ENCODE data around the gene TNFSF10.
"Not testable (repeated sequence)": the region's sequence is repeated elsewhere in the genome, so short reads cannot be mapped to it uniquely, and the experiment has no call there.

The TNFSF10 gene

DNA sequence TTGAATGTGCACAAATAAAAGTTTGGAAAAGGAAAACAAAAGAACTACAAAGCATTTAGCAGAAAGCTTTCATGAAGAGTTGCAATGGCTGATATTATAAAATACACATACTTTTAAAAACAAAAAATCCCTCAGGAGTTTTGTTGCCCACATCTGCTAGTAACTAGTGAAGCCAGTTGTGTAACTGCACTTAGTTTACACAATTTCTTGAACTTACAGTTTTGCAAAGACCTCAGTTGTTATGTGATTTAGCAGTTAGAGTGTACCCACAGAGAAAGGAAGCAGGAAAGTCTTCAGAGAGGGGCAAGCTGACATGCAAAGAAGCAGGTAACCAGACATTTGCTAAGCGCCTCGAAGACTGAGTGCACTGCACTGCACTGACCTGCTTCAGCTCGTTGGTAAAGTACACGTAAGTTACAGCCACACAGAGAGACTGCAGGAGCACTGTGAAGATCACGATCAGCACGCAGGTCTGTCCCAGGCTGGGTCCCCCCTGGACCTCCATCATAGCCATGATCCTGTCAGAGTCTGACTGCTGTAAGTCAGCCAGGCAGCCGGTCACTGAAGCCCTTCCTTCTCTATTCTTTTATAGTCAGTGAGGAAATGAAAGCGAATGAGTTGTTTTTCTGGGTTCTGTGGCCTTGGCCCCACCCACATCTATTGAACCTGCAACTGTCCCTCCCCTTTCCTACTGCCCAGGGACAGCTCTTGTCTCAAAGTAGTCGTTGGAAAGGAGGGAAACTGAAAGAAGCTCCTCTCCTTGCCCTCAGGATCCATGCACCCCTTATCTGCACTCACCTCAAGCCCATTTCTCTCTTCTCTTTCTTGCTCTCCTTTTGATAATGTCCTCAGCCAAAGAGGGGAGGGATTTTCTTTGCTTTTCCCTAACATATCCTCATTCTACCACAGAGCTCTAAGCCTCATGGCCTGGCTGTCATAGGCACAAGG is at the start of gene TNFSF10:
Gene TNFSF10 (minus strand): TSS at position 560 of the 948 bp plus-strand sequence. CDS start 46 bp downstream, at position 514.
- DNase-seq, result peak; percentile 26

DNA sequence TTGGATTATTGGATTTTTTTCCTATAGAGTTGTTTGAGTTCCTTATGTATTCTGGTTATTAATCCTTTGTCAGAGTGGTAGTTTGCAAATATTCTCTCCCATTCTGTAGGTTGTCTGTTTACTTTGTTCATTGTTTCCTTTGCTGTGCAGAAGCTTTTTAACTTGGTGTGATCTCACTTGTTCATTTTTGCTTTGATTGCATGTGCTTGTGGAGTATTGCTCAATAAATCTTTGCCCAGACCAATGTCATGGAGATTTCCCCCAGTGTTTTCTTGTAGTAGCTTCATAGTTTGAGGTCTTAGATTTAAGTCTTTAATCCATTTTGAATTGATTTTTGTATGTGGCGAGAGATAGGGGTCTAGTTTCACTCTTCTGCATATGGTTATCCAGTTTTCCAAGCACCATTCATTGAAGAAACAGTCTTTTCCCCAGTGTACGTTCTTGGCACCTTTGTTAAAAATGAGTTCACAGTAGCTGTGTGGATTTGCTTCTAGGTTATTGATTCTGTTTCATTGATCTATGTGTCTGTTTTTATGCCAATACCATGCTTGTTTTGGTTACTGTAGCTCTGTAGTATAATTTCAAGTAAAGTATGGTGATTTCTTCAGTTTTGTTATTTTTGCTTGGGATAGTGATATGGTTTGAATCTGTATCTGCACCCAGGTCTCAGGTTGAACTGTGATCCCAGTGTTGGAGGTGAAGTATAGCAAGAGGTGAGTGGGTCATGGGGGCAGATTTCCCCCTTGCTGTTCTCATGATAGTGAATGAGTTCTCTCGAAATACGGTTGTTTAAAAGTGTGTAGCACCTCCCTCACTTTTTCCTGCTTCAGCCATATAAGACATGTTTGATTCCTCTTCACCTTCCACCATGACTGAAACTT is 46.1 kb upstream of the TNFSF10 start:
- DNase-seq, result no peak

DNA sequence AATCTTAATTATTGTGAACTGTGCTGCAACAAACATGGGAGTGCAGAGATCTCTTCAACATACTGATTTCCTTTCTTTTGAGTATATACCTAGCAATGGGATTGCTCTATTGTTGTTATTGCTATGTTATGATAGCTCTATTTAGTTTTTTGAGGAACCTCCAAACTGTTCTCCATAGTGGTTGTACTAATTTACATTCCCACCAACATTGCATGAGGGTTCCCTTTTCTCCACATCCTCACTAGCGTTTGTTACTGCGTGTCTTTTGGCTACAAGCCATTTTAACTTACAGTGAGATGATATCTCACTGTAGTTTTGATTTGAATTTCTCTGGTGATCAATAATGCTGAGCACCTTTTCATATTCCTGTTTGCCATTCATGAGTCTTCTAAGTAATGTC is 45.5 kb upstream of the TNFSF10 start:
- no peak for DNase-seq

DNA sequence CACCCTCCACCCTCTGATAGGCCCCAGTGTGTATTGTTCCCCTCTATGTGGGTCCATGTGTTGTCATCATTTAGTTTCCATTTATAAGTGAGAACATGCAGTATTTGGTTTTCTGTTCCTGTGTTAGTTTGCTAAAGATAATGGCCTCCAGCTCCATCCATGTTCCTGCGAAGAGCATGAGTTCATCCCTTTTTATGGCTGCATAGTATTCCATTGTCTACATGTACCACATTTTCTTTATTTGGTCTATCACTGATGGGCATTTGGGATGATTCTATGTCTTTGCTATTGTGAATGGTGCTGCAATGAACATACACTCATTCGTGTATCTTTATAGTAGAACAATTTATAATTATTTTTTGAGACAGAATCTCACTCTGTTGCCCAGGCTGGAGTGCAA is 43.6 kb upstream of the TNFSF10 start:
- not testable (repeated sequence) for DNase-seq

DNA sequence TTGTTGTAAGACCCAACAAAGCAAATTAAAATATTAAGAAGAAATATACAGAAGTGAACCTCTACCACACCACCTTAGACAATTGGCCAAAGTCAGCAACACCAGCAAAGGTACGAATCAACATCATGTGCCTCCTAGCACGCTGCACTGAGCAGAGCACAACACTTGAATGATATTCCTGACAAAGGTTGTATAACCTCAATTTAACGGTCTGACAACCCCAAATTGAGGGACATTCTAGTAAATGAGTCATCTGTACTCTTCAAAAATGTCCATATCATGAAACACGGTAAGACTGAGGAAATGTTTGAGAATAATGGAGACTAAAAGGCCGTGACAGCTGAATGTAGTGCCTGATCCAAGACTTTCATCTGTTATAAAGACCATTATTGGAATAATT is 41.3 kb upstream of the TNFSF10 start:
- no peak for DNase-seq

DNA sequence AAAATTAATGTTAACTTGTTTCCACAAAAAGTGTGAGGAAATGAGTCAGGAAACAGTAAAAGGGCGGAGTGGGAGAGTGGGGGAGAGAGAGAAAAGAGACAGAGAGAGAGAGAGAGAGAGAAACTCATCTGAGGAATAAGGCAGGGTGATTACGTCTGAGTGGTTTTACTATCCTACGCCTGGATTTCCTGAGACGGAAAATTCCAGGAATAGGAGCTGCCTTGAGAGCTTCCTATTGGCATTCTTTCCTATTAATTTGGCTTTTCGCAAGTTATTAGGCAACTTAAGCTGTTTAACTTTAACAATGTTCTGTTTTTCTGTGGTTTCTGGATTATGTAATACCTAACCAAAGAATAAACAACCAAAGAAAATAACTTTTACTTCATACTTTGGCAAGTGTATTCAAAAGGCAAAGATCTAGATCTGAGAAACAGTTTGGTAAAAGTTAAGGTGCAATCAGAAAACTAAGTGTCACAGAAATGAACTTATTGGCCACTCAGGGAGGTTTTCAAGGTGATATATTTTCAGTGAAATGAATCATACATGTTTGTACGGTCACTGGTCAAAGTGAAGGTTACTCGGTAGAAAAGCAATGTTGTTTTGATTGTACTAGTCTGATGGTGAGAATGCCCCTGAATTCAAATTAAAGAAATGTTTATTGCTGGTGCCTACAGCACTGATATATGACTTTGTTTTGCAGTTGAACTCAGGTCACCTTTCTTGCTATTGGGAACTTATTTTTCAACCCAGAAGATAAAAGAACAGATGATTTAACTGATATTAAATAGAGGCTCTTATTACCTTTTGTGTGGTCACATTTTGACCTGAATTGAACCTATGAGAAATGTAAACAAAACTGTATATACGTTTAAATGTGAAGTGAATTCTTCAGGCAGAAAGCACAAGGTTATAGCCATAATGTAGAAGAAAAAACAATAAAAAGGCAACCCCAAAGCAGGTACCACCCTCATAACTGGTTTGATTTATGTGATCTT is 39.9 kb upstream of the TNFSF10 start:
- DNase-seq, result no peak

DNA sequence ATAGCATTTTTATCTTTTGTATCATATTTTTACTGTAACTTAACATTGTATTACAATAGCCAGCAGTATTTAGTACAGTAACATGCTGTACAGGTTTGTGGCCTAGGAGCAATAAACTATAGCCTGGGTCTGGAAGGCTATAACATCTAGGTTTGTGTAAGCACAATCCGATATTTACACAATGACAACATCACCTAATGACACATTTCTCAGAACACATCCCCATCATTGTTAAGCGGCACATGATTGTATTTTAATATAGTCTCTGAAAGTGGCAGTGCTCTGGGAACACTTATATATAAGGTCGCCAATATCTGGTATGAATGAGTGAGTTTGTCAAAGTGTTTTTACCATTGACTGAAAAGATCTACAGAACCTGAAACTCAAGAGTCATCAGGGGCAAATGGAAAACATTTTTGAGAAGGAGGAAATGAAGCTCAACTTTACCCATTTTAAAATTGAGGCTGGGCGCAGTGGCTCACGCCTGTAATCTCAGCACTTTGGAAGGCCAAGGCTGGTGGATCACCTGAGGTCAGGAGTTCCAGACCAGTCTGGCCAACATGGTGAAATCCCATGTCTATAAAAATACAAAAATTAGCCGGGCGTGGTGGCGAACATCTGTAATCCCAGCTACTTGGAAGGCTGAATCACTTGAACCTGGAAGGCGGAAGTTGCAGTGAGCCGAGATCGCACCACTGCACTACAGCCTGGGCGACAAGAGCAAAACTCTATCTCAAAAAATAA is 38.8 kb upstream of the TNFSF10 start:
- DNase-seq, result peak; percentile 22

DNA sequence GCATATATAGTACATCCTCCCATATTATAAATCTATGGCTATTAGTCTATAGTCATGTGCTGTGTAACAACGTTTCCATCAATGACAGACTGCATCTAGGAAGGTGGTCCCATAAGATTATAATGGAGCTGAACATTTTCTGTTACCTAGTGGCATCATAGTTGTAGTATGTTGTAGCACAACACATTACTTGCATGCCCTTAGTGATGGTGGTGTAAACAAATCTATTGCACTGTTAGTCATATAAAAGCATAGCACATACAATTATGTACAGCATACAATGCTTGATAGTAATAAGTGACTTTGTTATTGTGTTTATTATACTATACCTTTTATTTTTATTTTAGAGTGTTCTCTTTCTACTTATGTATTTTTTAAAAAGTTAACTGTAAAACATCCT is 37.4 kb upstream of the TNFSF10 start:
- DNase-seq, result no peak

DNA sequence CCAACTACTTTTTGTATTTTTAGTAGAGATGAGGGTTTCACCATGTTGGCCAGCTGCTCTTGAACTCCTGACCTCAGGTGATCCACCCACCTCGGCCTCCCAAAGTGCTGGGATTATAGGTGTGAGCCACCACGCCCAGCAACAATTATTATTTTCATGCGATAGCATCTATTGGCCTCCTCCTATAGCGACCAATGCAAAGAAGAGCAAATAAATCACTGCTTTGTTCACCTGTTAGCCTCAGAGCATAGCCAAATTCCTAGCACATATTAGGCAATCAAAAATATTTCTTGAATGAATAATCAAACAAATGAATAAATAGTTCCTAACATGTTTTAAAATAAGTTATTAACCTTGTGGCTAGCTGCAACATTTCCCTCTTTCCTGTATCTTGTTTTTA is 36.8 kb upstream of the TNFSF10 start:
- no peak for DNase-seq

DNA sequence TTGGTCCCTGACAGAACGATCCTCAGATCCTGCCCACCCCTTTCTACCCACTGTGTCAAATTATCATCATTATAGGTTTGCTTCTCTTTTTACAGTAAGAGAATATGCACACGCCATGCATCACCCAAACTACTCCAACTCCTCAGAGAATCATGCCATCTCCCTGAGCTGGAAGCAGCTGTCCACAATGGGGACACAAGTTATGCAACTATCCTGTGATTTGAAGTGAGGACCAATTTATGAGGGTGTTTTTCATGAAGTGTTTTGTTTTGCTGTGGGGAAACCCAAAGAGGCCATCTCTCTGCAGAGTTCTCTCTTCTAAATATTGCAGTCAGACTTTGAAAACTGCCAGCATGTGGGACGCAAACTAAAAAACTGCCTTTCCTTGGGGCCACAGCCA is 35.8 kb upstream of the TNFSF10 start:
- DNase-seq, result no peak

DNA sequence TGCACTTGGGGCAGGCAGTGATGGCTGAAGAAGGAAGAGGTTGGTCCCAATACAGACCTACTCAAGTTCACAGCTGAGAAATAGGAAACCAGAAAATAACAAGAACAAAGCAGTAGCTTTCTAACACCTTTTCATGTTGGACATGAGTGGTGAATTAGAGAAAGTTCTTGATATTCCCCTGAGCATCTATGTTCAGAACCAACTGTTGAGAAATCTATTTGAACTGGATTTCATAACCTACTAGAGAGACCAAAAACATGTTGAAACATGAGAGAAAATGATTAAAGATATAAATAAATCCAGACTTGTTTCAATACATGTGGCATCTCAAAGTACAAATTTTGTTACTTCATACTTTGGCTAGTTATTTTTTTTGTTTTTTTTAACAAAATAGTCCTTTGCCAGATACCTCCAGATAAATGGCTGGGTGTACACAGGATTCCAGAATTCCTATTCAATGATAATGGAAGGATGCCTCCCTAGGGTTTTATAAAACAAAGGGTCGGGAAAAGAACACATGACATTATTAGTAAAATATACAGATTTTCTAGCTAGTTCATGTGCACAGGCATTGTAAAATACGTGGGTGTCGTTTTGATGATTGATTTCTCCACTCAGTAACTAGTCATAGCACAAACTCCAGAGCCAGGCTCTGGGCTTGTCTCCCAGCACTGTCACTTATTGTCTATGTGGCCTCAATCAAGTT is 34.4 kb upstream of the TNFSF10 start:
- no peak for DNase-seq

DNA sequence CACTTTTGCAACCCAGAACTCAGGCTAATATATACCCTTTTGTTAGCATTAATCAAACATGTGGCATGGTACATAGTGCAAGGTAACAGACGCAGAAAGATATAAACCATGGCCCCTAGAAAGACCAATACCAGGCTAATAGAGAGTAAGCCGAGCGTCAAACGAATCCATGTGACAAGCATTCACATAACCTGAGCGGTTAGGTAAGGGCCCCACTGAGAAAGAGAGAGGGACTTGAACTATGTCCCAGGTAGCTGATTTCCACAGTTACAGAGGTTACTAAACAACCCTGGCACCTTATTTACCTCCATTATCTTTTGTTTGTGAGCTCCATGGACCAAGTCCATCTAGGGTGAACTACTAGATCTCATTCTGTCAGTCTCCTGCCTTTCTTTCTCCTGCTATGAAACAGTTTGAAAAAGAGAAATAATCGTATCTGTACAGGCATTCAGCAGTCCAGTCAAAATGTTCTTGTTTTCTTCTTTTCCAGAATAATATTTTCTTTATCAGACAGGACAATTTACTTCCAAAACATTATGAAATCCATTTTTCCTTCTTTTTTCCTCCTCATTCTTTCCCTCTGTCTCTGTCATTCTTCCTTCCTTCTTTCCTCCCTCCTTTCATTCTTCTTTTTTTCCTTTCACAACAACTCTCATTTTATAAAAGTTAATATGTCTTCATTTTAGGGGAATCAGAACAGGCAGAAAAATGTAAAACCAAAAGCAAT is 30.5 kb upstream of the TNFSF10 start:
- no peak for DNase-seq

DNA sequence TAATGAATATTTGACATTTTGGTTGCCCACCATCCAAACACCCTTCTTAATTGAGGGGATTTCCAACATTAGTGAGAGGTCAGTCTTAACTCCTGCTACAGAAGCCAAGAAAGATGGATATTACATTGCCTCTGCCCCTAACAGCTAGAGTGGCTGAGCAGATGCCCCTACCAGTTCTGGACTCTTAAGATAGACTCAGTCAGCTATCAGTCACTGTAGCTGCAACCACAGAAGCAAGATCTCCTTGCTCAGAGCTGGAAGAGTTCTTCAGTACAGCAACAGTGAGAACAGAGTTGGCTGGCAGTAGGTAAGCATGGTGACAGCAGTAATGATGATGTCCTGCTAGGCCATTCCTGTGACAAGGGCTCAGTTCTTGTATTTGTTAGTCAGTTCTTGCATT is 29.4 kb upstream of the TNFSF10 start:
- DNase-seq, result no peak

DNA sequence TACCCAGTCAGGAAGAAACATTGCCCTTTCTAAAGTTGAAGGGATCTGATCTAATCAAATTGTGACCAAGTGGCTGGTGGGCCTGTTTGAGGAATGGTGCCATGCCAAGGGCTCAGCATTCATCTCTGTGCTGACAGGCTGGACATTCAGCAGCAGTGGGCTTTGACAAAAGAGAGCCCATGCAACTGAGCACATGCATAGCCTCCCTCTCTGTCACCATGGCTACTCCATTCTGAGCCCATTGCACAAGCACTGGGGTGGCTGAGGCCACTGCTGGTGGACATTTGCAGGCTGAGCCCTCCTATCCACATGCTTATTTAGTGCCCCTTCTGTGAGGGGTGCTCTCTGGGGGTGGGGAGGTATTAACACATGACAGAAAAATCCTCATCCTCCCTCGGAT is 28.6 kb upstream of the TNFSF10 start:
- no peak for DNase-seq

DNA sequence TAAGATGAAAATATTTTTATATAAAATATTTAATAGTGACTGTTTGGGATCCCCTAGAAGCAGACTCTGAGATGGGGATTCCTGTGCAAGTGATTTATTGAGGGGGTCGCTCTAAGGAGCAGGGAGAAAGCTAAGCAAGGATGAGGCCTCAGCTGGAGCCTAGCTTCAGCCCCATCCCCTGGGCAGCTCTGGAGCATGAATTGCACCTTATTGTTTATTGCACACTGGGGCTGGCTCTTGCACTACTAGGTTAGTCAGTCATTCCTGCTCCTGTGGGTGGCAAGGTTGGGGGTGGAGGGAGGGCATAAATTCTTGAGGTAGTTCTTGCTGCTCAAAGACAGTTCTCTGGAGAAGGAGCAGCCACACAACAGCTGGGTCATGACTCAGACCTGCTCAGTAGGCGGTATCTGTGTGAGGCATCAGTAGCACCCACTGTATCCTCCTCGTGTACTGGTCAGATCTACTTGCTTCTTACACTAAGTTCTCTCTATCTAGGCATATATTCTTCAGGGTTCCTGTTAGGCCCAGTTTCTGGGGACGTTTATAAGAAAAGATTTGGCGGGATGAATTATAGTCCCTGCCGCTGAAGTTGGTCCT is 27.2 kb upstream of the TNFSF10 start:
- DNase-seq, result peak; percentile 61

DNA sequence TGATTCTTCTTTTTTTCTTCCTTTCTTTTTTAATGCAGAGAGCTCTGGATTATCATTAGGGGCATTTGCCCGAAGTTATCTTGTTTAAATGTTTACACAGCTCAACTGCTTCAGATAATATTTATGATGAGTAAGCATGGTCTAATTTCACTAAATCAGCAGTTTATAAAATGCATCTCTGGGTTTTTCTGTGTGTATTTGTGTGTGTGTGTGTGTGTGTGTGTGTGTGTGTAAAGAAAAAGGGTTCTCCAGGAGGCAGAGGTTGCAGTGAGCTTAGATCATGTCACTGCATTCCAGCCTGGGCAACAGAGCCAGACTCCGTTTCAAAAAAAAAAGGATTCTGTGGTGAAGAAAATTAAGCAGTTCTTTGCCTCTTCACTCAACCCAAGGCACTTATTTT is 25.9 kb upstream of the TNFSF10 start:
- no peak for DNase-seq

DNA sequence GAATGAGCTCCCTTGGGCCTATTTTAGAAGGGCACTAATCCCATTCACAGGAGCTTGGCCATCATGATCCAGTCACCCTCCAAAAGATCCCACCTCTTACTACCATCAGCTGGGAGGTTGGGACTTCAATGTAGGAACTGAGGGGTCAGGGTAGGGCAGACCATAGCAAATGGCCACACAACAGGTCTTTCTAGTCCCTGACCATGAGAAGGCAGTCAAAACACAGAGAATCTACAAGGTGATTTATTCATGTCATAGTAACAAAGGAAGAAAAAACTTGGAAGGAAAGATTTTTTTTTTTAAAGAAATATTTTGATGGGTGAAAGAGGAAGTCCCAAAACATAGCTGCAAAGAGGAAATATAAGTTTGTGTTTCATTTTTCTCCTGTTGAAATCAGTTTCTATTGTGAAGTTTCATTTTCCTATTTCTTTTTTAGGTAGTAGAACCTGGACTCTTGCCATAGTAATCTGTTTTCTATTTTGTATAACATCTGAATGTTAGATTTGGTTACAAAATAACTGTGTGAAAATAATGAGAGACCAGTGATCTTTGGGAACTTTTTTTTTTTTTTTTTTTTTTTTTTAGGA is 23.5 kb upstream of the TNFSF10 start:
- DNase-seq, result no peak

DNA sequence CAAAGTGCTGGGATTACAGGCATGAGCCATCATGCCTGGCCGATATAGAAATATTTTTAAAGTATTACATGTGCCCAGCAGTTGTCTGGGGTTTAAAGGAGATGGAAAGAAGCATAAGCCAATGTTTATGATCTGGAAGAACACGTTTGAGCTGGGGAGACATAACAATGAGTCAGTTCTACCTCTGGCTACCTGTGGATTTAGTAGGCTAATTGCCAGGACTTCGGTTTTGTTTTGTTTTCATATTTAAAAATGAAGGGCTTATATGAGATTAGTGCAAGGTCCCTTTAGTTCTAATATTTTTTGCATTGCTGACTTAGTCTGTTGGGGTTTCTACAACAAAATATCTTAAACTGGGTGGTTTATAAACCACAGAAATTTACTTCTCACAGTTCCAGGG is 22.9 kb upstream of the TNFSF10 start:
- no peak for DNase-seq

DNA sequence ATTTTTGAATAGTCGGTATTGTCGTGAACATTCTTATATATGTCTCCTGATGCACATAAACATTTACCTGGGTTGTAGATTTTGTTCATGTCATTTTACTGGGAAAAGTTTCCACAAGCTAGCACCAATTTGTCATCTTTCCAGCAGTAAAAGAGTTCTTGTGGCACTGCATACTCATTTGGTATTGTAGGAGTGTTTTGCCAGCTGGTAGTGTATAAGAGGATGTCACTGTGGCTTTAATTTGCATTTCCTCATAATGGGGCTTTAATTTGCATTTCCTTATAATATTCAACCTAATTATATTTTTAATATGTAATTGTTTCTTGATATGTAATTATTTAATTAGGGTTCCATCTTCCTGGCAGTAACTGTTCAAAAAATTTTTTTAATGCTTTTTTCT is 21.2 kb upstream of the TNFSF10 start:
- DNase-seq, result no peak

DNA sequence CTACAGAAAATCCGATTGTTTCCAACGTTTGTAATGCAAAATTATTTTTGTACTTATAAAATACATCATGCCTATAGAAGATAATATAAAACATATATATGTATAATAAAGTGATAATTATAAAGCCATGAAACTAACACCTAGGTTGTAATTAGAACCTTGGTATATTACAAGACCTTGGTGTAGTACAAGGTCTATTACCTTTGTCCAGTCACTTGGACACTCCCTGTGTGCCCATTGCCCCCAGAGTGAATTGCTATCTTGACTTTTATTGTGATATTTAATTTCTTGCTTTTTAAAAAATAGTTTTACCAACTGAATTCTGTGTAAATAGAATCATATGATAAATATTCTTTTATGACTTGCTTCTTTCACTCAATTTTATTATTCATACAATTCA is 20.7 kb upstream of the TNFSF10 start:
- no peak for DNase-seq

Measured in stimulated activated CD4-positive, alpha-beta T cell treated with anti-CD3 and anti-CD28 coated beads, Interleukin-12 subunit alpha, Interleukin-12 subunit beta, amount 100 ng/mL, for 4 hours (primary cell).